Activated naive CD8-positive, alpha-beta T cell treated with anti-CD3 and anti-CD28 coated beads for 36 hours (primary cell): ENCODE measurements around the gene TRPC3. TPM values are rescaled to one million over a fixed set of nuclear protein-coding genes. Genes with fewer than 3 reads are reported as not detected.
A peak's percentile ranks its signal among the peaks of the same experiment; 100 is the strongest.

ENCODE experiments used
- DNase-seq: peaks from one replicate; pipeline ENCODE4 v3.0.0; 2021
- H3K27ac Mint-ChIP-seq: one replicate; pipeline ENCODE4 v1.8.0; 2022; ENCODE audit warnings: mild to moderate bottlenecking, moderate library complexity, mixed read lengths
- H3K27me3 Mint-ChIP-seq: one replicate; pipeline ENCODE4 v1.8.0; 2022; ENCODE audit warnings: mild to moderate bottlenecking, mixed read lengths
- H3K36me3 Mint-ChIP-seq: one replicate; pipeline ENCODE4 v1.8.0; 2021; ENCODE audit warnings: mild to moderate bottlenecking, mixed read lengths
- H3K4me1 Mint-ChIP-seq: one replicate; pipeline ENCODE4 v1.8.0; 2021; ENCODE audit warnings: mixed read lengths
- H3K4me3 Mint-ChIP-seq: one replicate; pipeline ENCODE4 v1.8.0; 2022; ENCODE audit warnings: mild to moderate bottlenecking, moderate library complexity, mixed read lengths
- H3K9me3 Mint-ChIP-seq: one replicate; pipeline ENCODE4 v1.8.0; 2022; ENCODE audit warnings: mixed read lengths
- total RNA-seq, 2 experiments: library from RNA; stranded (reverse); gene quantifications; one replicate each; pipeline ENCODE4 v1.2.3, GENCODE V29; 2021

The TRPC3 gene
- total RNA-seq, 2 experiments from 2014 or later: 0.12 to 0.42 TPM

GRCh38 chr4:121960818-121961217, 9.0 kb upstream of the TRPC3 start:
- Mint-ChIP-seq H3K36me3 (no peaks in the 10 kb centered on the region), H3K4me3 (no peak overlapping the region), H3K27me3 (peaks cover 21% of the 10 kb centered on the region), H3K9me3 (peaks cover 1% of the 10 kb centered on the region), H3K27ac (no peak overlapping the region), H3K4me1 (no peaks in the 10 kb centered on the region)
- DNase-seq: no peak

GRCh38 chr4:121958777-121959176, 6.9 kb upstream of the TRPC3 start:
- Mint-ChIP-seq H3K36me3 (no peaks in the 10 kb centered on the region), H3K4me1 (no peaks in the 10 kb centered on the region), H3K27me3 (peaks cover 11% of the 10 kb centered on the region), H3K9me3 (peaks cover 1% of the 10 kb centered on the region), H3K27ac (no peak overlapping the region), H3K4me3 (no peak overlapping the region)
- DNase-seq: no peak

- no peaks in the 10 kb centered on the region for H3K36me3 Mint-ChIP-seq
- H3K27me3 Mint-ChIP-seq: peaks cover 21% of the 10 kb centered on the region
- no peaks in the 10 kb centered on the region for H3K9me3 Mint-ChIP-seq
- DNase-seq: no peak
- no peaks in the 10 kb centered on the region for H3K4me1 Mint-ChIP-seq
- H3K4me3 Mint-ChIP-seq: no peak overlapping the region
- H3K27ac Mint-ChIP-seq: no peak overlapping the region
Measured at GRCh38 chr4:121957266-121957665, 5.4 kb upstream of the TRPC3 start.

GRCh38 chr4:121953860-121954259, 2.0 kb upstream of the TRPC3 start:
- no peak for DNase-seq
- no peak overlapping the region for H3K27ac Mint-ChIP-seq
- H3K27me3 Mint-ChIP-seq: peaks cover 42% of the 10 kb centered on the region
- H3K9me3 Mint-ChIP-seq: no peaks in the 10 kb centered on the region
- peaks cover 9% of the 10 kb centered on the region for H3K4me1 Mint-ChIP-seq
- H3K4me3 Mint-ChIP-seq: no peak overlapping the region
- H3K36me3 Mint-ChIP-seq: no peaks in the 10 kb centered on the region

- H3K9me3 Mint-ChIP-seq: no peaks in the 10 kb centered on the region
- H3K4me3 Mint-ChIP-seq: peak overlapping the region; percentile 14
- H3K27ac Mint-ChIP-seq: no peak overlapping the region
- no peak for DNase-seq
- no peaks in the 10 kb centered on the region for H3K36me3 Mint-ChIP-seq
- H3K27me3 Mint-ChIP-seq: peaks cover 47% of the 10 kb centered on the region
- peaks cover 9% of the 10 kb centered on the region for H3K4me1 Mint-ChIP-seq
Measured at GRCh38 chr4:121952290-121952689, 430 bp upstream of the TRPC3 start.

GRCh38 chr4:121950680-121951520, 960 bp downstream of the TRPC3 start:
- peaks cover 53% of the 10 kb centered on the region for H3K27me3 Mint-ChIP-seq
- no peaks in the 10 kb centered on the region for H3K9me3 Mint-ChIP-seq
- no peak overlapping the region for H3K27ac Mint-ChIP-seq
- peaks cover 9% of the 10 kb centered on the region for H3K4me1 Mint-ChIP-seq
- peak overlapping the region; percentile 81 for H3K4me3 Mint-ChIP-seq
- no peaks in the 10 kb centered on the region for H3K36me3 Mint-ChIP-seq
- peak; percentile 12 for DNase-seq

GRCh38 chr4:121950212-121950679, 1.6 kb downstream of the TRPC3 start:
- DNase-seq: peak; percentile 85
- peaks cover 60% of the 10 kb centered on the region for H3K27me3 Mint-ChIP-seq
- no peaks in the 10 kb centered on the region for H3K36me3 Mint-ChIP-seq
- H3K9me3 Mint-ChIP-seq: no peaks in the 10 kb centered on the region
- no peak overlapping the region for H3K27ac Mint-ChIP-seq
- peaks cover 9% of the 10 kb centered on the region for H3K4me1 Mint-ChIP-seq
- H3K4me3 Mint-ChIP-seq: peak overlapping the region; percentile 81

- Mint-ChIP-seq H3K4me3 (no peak overlapping the region), H3K4me1 (peaks cover 8% of the 10 kb centered on the region), H3K9me3 (no peaks in the 10 kb centered on the region), H3K27me3 (peaks cover 68% of the 10 kb centered on the region), H3K27ac (no peak overlapping the region), H3K36me3 (no peaks in the 10 kb centered on the region)
- DNase-seq: no peak
Measured at GRCh38 chr4:121946644-121947043, 5.2 kb downstream of the TRPC3 start.

- DNase-seq: peak; percentile 17
- H3K27me3 Mint-ChIP-seq: peaks cover 71% of the 10 kb centered on the region
- H3K9me3 Mint-ChIP-seq: no peaks in the 10 kb centered on the region
- H3K36me3 Mint-ChIP-seq: no peaks in the 10 kb centered on the region
- no peak overlapping the region for H3K27ac Mint-ChIP-seq
- no peak overlapping the region for H3K4me3 Mint-ChIP-seq
- H3K4me1 Mint-ChIP-seq: peaks cover 1% of the 10 kb centered on the region
Measured at GRCh38 chr4:121943941-121944340, 7.9 kb downstream of the TRPC3 start.

- Mint-ChIP-seq H3K36me3 (no peaks in the 10 kb centered on the region), H3K27me3 (peaks cover 59% of the 10 kb centered on the region), H3K9me3 (no peaks in the 10 kb centered on the region), H3K27ac (no peak overlapping the region), H3K4me3 (no peak overlapping the region), H3K4me1 (peaks cover 5% of the 10 kb centered on the region)
- DNase-seq: no peak
Measured at GRCh38 chr4:121939690-121940089, 12.2 kb downstream of the TRPC3 start.

GRCh38 chr4:121938282-121939092, 13.4 kb downstream of the TRPC3 start:
- Mint-ChIP-seq H3K4me1 (peaks cover 5% of the 10 kb centered on the region), H3K36me3 (no peaks in the 10 kb centered on the region), H3K4me3 (no peak overlapping the region), H3K27ac (no peak overlapping the region), H3K27me3 (peaks cover 62% of the 10 kb centered on the region), H3K9me3 (no peaks in the 10 kb centered on the region)
- no peak for DNase-seq

- H3K27me3 Mint-ChIP-seq: peaks cover 66% of the 10 kb centered on the region
Measured at GRCh38 chr4:121936101-121936500, 15.8 kb downstream of the TRPC3 start.

GRCh38 chr4:121934635-121935034, 17.2 kb downstream of the TRPC3 start:
- Mint-ChIP-seq H3K27ac (no peak overlapping the region), H3K9me3 (no peaks in the 10 kb centered on the region), H3K4me3 (no peak overlapping the region), H3K4me1 (peaks cover 5% of the 10 kb centered on the region), H3K27me3 (peaks cover 58% of the 10 kb centered on the region), H3K36me3 (no peaks in the 10 kb centered on the region)
- no peak for DNase-seq

More at GRCh38 chr4:121936101-121936500, 15.8 kb downstream of the TRPC3 start:
- DNase-seq: no peak
- no peaks in the 10 kb centered on the region for H3K36me3 Mint-ChIP-seq
- peaks cover 5% of the 10 kb centered on the region for H3K4me1 Mint-ChIP-seq
- H3K9me3 Mint-ChIP-seq: no peaks in the 10 kb centered on the region
- no peak overlapping the region for H3K4me3 Mint-ChIP-seq
- H3K27ac Mint-ChIP-seq: no peak overlapping the region

GRCh38 chr4:121932212-121932974, 19.5 kb downstream of the TRPC3 start:
- DNase-seq: no peak
- H3K36me3 Mint-ChIP-seq: no peaks in the 10 kb centered on the region
- H3K27me3 Mint-ChIP-seq: peaks cover 49% of the 10 kb centered on the region
- H3K9me3 Mint-ChIP-seq: no peaks in the 10 kb centered on the region
- no peak overlapping the region for H3K4me3 Mint-ChIP-seq
- H3K27ac Mint-ChIP-seq: no peak overlapping the region
- H3K4me1 Mint-ChIP-seq: no peaks in the 10 kb centered on the region

- Mint-ChIP-seq H3K9me3 (no peaks in the 10 kb centered on the region), H3K27ac (no peak overlapping the region), H3K4me1 (no peaks in the 10 kb centered on the region), H3K27me3 (peaks cover 43% of the 10 kb centered on the region), H3K4me3 (no peak overlapping the region), H3K36me3 (no peaks in the 10 kb centered on the region)
- no peak for DNase-seq
Measured at GRCh38 chr4:121930304-121930703, 21.6 kb downstream of the TRPC3 start.
